Pancreas (tissue), 10 donors: ENCODE results near the gene IL16. TPM values are rescaled to one million over a fixed set of nuclear protein-coding genes. Genes with fewer than 3 reads are reported as not detected.

Source experiments
- ATAC-seq, 4 donors: fragments of 200-7000 bp; cut with Tn5 transposase; one replicate each; pipeline versions ENCODE4 v1.8.0 to v1.9.1; 2020; ENCODE audit warnings: mild to moderate bottlenecking in 4 of 4, moderate library complexity in 4 of 4
- DNase-seq, 6 donors: peaks; one replicate each; pipeline ENCODE4 v3.0.0-alpha.2; 2020
- FAIRE-seq: peaks from 2 replicates; lab custom pipeline; 2012; peaks lifted over from hg19 to GRCh38; lab: Jason Lieb, UNC
- H3K27ac ChIP-seq, 4 donors: fragments of 200-600 bp; sonication (generic); 1 replicate in 3 of 4; 2 replicates in 1 of 4; pipeline versions ENCODE4 v1.5.0 to v1.8.0; 2020
- H3K27me3 ChIP-seq, 4 donors: fragments of 200-600 bp; one replicate each; pipeline ENCODE4 v1.8.0; 2021
- H3K36me3 ChIP-seq, 3 donors: fragments of 200-600 bp; sonication (generic) in 1 of 3; one replicate each; pipeline versions ENCODE4 v1.5.0 to v1.8.0; 2020 to 2021
- H3K4me1 ChIP-seq, 3 donors: fragments of 200-600 bp; one replicate each; pipeline ENCODE4 v1.8.0; 2021
- H3K4me3 ChIP-seq, 4 donors: fragments of 200-600 bp; sonication (generic) in 2 of 4; one replicate each; pipeline versions ENCODE4 v1.5.0 to v1.8.0; 2020 to 2021
- H3K9me3 ChIP-seq, 4 donors: fragments of 200-600 bp; one replicate each; pipeline ENCODE4 v1.8.0; 2021
- WGBS, 2 donors: extraction: QIAGEN DNeasy Blood & Tissue Kit; methylation state at CpG; one replicate each; pipeline ENCODE4 v1.1.7; 2013; 5-methylcytosine and 5-hydroxymethylcytosine counted together
- intact Hi-C, 3 donors: fragments of 100-400 bp; cut with DNase I; formaldehyde crosslinking; loops; one replicate each; pipeline versions ENCODE4 v1.11.1 to v1.14.2; 2022
- polyA plus RNA-seq, 2 donors: library from polyadenylated mRNA; stranded (reverse); fragments of 200-250 nt; gene quantifications; one replicate each; pipeline ENCODE4 v1.2.3, GENCODE V29; 2013
- total RNA-seq, 6 donors: library from RNA; stranded (reverse); fragmentation: NEBNext Ultra II Directional in 4 of 6; extraction: Animal tissue kit (Norgen Biotek cat#: 25700) in 4 of 6; gene quantifications; one replicate each; pipeline versions ENCODE4 v1.2.1 to v1.2.4, GENCODE V29; 2021 to 2023
- TF ChIP-seq, protein P1 (sequence below), 4 donors: fragments of 200-600 bp; sonication (generic) in 3 of 4; IDR thresholded peaks; one replicate each; pipeline versions ENCODE4 v1.5.0 to v1.8.0; 2021; ENCODE audit warnings: antibody characterized with exemption in 4 of 4
- donor health status: healthy with polysubstance abuse.
- donor health status: DM: no; HTN: no; CAD: no; lungs with moderate emphysema.
- donor health status: DM: no; HTN: no; CAD: no.
- donor health status: control.
- donor health status: control.
- donor health status: Bipolar disorder and iron deficiency.
- donor health status: DM: yes; HTN: yes; CAD: no.
- donor health status: DM: no; HTN: no; CAD: no.
- donor health status: DM: no; HTN: no; CAD: no.
- donor health status: DM: yes; HTN: yes; CAD: no.

The IL16 gene
- total and polyA plus RNA-seq, 8 donors: 0.79 to 7.0 (median 2.4) TPM

DNA sequence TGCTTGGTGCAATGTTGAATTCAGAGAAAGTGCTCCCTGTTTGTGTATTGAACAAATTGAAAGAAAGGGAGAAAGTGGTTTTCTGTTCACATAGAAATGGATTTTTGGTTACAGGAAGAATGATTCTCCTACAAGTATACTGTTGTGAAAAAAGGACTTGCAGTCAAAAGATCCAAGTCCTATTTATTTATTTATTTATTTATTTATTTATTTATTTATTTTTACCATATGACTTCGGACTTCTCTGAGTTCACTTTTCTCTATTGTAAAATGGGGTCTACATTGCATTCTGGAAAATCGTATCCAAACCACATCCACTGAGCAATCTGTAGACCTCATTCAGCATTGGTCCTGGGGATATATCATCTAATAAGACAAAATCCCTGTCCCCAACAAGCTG is 81.2 kb downstream of the IL16 start:
- Histone ChIP-seq H3K27me3 (no peaks in the 10 kb centered on the region), H3K4me1 (peaks cover 0 to 8% (median 3%) of the 10 kb centered on the region in 3 donors), H3K4me3 (no peak overlapping the region), H3K36me3 (no peaks in the 10 kb centered on the region), H3K27ac (no peak overlapping the region), H3K9me3 (no peaks in the 10 kb centered on the region)
- FAIRE-seq (no peak), ATAC-seq (no peak), DNase-seq (no peak)
- TF ChIP-seq, protein P1, sequence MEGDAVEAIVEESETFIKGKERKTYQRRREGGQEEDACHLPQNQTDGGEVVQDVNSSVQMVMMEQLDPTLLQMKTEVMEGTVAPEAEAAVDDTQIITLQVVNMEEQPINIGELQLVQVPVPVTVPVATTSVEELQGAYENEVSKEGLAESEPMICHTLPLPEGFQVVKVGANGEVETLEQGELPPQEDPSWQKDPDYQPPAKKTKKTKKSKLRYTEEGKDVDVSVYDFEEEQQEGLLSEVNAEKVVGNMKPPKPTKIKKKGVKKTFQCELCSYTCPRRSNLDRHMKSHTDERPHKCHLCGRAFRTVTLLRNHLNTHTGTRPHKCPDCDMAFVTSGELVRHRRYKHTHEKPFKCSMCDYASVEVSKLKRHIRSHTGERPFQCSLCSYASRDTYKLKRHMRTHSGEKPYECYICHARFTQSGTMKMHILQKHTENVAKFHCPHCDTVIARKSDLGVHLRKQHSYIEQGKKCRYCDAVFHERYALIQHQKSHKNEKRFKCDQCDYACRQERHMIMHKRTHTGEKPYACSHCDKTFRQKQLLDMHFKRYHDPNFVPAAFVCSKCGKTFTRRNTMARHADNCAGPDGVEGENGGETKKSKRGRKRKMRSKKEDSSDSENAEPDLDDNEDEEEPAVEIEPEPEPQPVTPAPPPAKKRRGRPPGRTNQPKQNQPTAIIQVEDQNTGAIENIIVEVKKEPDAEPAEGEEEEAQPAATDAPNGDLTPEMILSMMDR (IDR thresholded peaks at IDR 0.05): no peak
- 90 to 94% methylated on average over 2 of the region's 2 CpGs for WGBS, 2 donors
- intact Hi-C loops: no loop called here

DNA sequence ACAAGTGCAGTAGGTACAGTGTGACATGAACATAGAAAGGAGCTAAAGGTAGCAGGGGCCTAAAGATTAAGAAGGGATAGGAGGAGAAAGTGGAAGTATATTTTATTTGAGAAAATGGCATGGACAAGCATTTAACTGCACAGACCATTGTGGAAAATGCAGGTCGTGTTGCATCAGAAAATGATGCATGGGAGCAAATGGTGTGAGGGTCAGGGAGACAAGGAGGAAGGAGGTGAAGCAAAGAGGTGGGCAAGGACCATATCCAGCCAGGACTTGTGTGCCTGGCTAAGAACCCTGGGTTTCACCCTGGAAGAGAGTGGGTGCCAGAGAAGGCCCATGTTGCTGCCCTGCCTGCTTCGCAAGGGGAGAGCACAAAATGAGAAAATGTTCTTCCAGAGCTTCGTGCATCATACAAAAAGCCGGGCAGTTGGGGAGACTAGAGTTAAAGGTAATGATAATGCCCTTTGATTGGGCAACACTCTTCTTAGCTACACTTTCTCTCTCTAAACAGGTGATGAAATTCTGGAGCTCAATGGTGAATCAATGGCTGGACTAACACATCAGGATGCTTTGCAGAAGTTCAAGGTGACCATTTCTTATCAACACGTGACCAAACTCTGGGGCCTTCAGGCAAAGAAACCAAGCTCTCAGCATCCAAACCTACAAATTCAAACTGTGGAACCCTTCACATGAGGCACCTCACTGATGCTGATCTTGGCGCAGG is 81.8 kb downstream of the IL16 start:
- Histone ChIP-seq H3K4me1 (peaks cover 0 to 8% (median 3%) of the 10 kb centered on the region in 3 donors), H3K9me3 (no peaks in the 10 kb centered on the region), H3K4me3 (no peak overlapping the region), H3K36me3 (no peaks in the 10 kb centered on the region), H3K27ac (no peak overlapping the region), H3K27me3 (no peaks in the 10 kb centered on the region)
- TF ChIP-seq, protein P1 (IDR thresholded peaks at IDR 0.05): no peak
- no peak for DNase-seq
- FAIRE-seq: no peak
- 76 to 83% methylated on average over 6 of the region's 6 CpGs for WGBS, 2 donors
- intact Hi-C loops: no loop called here
- ATAC-seq: no peak

DNA sequence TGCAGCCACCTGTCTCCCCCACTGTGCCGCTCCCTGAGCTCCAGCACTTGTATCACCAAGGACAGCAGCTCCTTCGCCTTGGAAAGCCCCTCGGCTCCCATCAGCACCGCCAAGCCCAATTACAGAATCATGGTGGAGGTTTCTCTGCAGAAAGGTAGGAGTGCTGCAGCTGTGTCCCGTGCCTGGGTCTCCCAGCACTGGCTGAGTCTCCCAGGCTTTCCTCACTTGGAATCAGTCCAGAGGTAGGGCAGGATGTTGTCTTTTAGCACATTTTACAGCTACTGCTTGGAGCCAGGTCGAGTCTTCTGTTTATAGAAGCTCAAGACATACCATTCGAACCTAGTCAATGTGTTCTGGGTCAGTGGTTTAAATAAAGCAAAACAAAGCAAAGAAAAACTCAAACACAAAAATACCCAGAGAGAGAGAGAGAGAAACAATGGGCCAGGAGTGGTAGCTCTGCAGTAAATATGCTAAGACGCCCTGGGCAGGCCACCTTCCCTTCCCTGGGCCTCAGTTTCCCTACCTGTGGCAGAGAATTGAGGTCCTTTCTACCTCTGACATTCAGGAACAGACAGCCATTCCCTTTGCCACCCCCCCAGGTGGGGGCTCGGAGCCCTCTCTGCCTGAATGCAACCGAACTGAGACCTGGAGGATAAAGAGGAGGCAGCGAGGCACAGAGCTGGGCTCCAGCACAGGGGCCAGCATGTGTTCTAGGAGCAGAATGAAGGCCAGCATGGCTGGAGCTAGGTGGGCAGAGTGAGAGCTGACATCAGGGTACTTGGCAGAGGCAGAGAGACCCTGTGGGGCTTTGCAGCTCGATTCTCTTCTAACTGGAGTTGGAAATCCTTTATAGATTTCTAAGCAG is 83.2 kb downstream of the IL16 start:
- no peak for ATAC-seq
- H3K27ac ChIP-seq: no peak overlapping the region
- no peak for FAIRE-seq
- H3K9me3 ChIP-seq: no peaks in the 10 kb centered on the region
- no peak overlapping the region for H3K4me3 ChIP-seq
- H3K27me3 ChIP-seq: no peaks in the 10 kb centered on the region
- intact Hi-C loops: loop anchor here in 2 of 3 donors (5.0 to 10.0 kb wide), 2 partner anchors 117 to 125 kb away; no protein-coding TSS in a partner anchor
- H3K4me1 ChIP-seq: peaks cover 0 to 8% (median 1%) of the 10 kb centered on the region in 3 donors
- H3K36me3 ChIP-seq: no peaks in the 10 kb centered on the region
- 77 to 81% methylated on average over 12 of the region's 12 CpGs for WGBS, 2 donors
- DNase-seq: peak in 2 of 6 donors; percentile 5 to 35
- TF ChIP-seq, protein P1 (IDR thresholded peaks at IDR 0.05): no peak

DNA sequence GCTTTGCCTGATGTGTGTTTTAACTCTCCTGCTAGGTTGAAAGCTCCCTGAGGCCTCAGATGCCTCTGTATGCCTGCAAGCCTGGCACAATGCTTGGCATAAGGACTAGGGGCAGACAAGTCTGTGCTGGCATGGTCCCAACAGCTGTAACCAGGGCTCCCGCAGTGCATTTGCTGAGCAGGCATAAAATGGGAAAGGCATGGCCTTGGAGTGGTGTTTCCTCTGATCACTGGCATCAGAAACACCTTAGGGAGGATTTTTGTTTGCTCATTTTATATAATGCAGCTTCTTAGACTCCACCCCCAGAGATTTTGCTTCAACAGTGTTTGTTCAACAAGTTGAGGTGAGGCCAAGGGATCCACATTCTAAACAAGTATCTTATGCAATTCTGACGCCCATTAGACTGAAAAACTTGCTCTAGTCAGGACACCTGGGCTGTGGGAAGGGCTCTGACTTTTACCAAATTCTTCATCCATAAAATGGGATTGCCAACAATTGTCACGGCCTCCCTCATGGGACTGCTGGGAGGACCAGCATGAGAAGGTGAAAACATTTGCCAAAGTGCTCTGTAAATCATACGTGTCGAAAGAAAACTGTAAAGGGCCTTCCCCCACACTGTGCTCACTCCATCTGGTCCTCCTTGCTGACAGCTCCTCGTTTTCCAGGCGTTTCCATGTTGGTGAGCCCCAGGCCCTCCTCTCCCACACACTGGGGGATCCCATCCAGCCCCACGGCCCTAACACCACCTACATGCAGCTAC is 84.2 kb downstream of the IL16 start:
- FAIRE-seq: no peak
- DNase-seq: no peak
- TF ChIP-seq, protein P1 (IDR thresholded peaks at IDR 0.05): no peak
- H3K9me3 ChIP-seq: no peaks in the 10 kb centered on the region
- WGBS, 2 donors: 70 to 76% methylated on average over 8 of the region's 8 CpGs
- intact Hi-C loops: loop anchor here in 2 of 3 donors (5.0 to 10.0 kb wide), 2 partner anchors 116 to 124 kb away; no protein-coding TSS in a partner anchor
- H3K27me3 ChIP-seq: no peaks in the 10 kb centered on the region
- H3K27ac ChIP-seq: no peak overlapping the region
- ATAC-seq: peak in 1 of 4 donors; percentile 27
- H3K4me1 ChIP-seq: peaks cover 0 to 3% (median 0%) of the 10 kb centered on the region in 3 donors
- H3K36me3 ChIP-seq: no peaks in the 10 kb centered on the region
- H3K4me3 ChIP-seq: no peak overlapping the region
